ENCODE measurements around the gene PCDHGA12. TPM values are rescaled to one million over a fixed set of nuclear protein-coding genes. Genes with fewer than 3 reads are reported as not detected.
"Not testable (repeated sequence)": the region's sequence is repeated elsewhere in the genome, so short reads cannot be mapped to it uniquely, and the experiment has no call there.

PCDHGA12 gene
- total RNA-seq, 1 experiment from 2014 or later: 2.1 TPM

DNA sequence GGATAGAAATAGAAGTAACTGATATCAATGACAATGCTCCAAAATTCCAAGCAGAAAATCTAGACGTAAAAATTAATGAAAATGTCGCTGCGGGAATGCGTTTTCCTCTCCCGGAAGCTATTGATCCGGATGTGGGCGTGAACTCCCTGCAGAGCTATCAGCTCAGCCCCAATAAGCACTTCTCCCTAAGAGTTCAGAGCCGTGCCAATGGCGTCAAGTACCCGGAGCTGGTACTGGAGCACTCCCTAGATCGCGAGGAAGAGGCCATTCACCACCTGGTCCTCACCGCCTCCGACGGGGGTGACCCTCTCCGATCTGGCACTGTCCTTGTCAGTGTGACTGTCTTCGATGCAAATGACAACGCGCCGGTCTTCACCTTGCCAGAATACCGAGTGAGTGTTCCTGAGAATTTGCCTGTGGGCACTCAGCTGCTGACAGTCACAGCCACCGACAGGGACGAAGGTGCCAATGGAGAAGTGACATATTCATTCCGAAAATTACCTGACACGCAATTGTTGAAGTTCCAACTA is 16.7 kb upstream of the PCDHGA12 start:
- ChIA-PET POLR2A (interaction anchor here (1.0 to 2.0 kb wide), 7 partner anchors 71 to 190 kb away, joined by 3 to 11 read pairs (median 4); partner anchors contain the start of genes PCDHB14 and PCDHGC4), CTCF (interaction anchor here (0.6 to 4.3 kb wide), 67 partner anchors 8 to 558 kb away, joined by 3 to 87 read pairs (median 8); partner anchors contain the start of genes DELE1, DIAPH1, PCDHA10 and PCDHB10)
- H3K4me3 Mint-ChIP-seq: peak overlapping the region; percentile 94
- peak overlapping the region; percentile 51 for H3K27ac Mint-ChIP-seq
- ATAC-seq: peak; percentile 33
- peak; percentile 44; the same call in 1 of the 2 replicates for TF ChIP-seq ZNF263 (CRISPR knock-in tag; IDR thresholded peaks at IDR 0.05; ENCODE audit: low read depth)
- no peak for TF ChIP-seq ZNF396 (CRISPR knock-in tag; IDR thresholded peaks at IDR 0.05; ENCODE audit: borderline replicate concordance)
- TF ChIP-seq, protein P1, sequence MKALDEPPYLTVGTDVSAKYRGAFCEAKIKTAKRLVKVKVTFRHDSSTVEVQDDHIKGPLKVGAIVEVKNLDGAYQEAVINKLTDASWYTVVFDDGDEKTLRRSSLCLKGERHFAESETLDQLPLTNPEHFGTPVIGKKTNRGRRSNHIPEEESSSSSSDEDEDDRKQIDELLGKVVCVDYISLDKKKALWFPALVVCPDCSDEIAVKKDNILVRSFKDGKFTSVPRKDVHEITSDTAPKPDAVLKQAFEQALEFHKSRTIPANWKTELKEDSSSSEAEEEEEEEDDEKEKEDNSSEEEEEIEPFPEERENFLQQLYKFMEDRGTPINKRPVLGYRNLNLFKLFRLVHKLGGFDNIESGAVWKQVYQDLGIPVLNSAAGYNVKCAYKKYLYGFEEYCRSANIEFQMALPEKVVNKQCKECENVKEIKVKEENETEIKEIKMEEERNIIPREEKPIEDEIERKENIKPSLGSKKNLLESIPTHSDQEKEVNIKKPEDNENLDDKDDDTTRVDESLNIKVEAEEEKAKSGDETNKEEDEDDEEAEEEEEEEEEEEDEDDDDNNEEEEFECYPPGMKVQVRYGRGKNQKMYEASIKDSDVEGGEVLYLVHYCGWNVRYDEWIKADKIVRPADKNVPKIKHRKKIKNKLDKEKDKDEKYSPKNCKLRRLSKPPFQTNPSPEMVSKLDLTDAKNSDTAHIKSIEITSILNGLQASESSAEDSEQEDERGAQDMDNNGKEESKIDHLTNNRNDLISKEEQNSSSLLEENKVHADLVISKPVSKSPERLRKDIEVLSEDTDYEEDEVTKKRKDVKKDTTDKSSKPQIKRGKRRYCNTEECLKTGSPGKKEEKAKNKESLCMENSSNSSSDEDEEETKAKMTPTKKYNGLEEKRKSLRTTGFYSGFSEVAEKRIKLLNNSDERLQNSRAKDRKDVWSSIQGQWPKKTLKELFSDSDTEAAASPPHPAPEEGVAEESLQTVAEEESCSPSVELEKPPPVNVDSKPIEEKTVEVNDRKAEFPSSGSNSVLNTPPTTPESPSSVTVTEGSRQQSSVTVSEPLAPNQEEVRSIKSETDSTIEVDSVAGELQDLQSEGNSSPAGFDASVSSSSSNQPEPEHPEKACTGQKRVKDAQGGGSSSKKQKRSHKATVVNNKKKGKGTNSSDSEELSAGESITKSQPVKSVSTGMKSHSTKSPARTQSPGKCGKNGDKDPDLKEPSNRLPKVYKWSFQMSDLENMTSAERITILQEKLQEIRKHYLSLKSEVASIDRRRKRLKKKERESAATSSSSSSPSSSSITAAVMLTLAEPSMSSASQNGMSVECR (CRISPR knock-in tag; IDR thresholded peaks at IDR 0.05; ENCODE audit: borderline replicate concordance): peak; percentile 68; the same call in 1 of the 2 replicates
- TF ChIP-seq, protein P2, sequence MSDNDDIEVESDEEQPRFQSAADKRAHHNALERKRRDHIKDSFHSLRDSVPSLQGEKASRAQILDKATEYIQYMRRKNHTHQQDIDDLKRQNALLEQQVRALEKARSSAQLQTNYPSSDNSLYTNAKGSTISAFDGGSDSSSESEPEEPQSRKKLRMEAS (CRISPR knock-in tag; IDR thresholded peaks at IDR 0.05): peak; percentile 63; the same call in 1 of the 2 replicates
- TF ChIP-seq, protein P3, sequence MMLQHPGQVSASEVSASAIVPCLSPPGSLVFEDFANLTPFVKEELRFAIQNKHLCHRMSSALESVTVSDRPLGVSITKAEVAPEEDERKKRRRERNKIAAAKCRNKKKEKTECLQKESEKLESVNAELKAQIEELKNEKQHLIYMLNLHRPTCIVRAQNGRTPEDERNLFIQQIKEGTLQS (CRISPR knock-in tag; conservative IDR thresholded peaks at IDR 0.05): no peak
- peak; percentile 56; the same call in 1 of the 2 replicates for TF ChIP-seq FOXP1 (CRISPR knock-in tag; IDR thresholded peaks at IDR 0.05; ENCODE audit: borderline replicate concordance)
- no peak for TF ChIP-seq JUN (CRISPR knock-in tag; IDR thresholded peaks at IDR 0.05)
- peaks cover 17% of the 10 kb centered on the region for H3K9me3 Mint-ChIP-seq
- DNase-seq (ENCODE audit: low spot score): no peak
- peaks cover 32% of the 10 kb centered on the region for H3K36me3 Mint-ChIP-seq
- H3K27me3 Mint-ChIP-seq (ENCODE audit: low read depth): peaks cover 28% of the 10 kb centered on the region
- H3K4me1 Mint-ChIP-seq: peaks cover 29% of the 10 kb centered on the region

DNA sequence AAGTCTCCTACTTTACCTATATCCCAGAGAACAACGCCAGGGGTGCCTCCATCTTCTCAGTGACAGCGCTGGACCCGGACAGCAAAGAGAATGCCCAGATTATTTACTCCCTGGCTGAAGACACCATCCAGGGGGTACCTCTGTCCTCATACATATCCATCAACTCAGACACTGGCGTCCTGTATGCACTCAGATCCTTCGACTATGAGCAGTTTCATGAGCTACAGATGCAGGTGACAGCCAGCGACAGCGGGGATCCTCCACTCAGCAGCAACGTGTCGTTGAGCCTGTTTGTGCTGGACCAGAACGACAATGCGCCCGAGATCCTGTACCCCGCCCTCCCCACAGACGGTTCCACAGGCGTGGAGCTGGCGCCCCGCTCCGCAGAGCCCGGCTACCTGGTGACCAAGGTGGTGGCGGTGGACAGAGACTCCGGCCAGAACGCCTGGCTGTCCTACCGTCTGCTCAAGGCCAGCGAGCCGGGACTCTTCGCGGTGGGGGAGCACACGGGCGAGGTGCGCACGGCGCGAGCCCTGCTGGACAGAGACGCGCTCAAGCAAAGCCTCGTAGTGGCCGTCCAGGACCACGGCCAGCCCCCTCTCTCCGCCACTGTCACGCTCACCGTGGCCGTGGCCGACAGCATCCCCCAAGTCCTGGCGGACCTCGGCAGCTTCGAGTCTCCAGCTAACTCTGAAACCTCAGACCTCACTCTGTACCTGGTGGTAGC is 15.6 kb upstream of the PCDHGA12 start:
- Mint-ChIP-seq H3K27me3 (ENCODE audit: low read depth) (peaks cover 23% of the 10 kb centered on the region), H3K4me3 (peak overlapping the region; percentile 94), H3K4me1 (peaks cover 28% of the 10 kb centered on the region), H3K36me3 (peaks cover 35% of the 10 kb centered on the region), H3K9me3 (peaks cover 21% of the 10 kb centered on the region)
- H3K27ac Mint-ChIP-seq; POLR2A ChIA-PET; ATAC-seq; DNase-seq (ENCODE audit: low spot score): not testable (repeated sequence)
- CTCF ChIA-PET: interaction anchor here (0.6 to 4.3 kb wide), 14 partner anchors 12 to 193 kb away, joined by 3 to 75 read pairs (median 24); partner anchors contain the start of genes PCDHB15, PCDHGA12, PCDHGA3 and PCDHGA9

DNA sequence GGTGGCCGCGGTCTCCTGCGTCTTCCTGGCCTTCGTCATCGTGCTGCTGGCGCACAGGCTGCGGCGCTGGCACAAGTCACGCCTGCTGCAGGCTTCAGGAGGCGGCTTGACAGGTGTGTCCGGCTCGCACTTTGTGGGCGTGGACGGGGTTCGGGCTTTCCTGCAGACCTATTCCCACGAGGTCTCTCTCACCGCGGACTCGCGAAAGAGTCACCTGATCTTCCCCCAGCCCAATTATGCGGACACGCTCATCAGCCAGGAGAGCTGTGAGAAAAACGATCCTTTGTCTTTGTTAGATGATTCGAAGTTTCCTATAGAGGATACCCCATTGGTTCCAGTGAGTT is 15.1 kb upstream of the PCDHGA12 start:
- Mint-ChIP-seq H3K4me3 (peak overlapping the region; percentile 16; the same call in 1 of the 2 replicates), H3K4me1 (peaks cover 30% of the 10 kb centered on the region), H3K9me3 (peaks cover 23% of the 10 kb centered on the region), H3K36me3 (peaks cover 37% of the 10 kb centered on the region), H3K27me3 (ENCODE audit: low read depth) (peaks cover 21% of the 10 kb centered on the region)
- TF ChIP-seq, protein P4, sequence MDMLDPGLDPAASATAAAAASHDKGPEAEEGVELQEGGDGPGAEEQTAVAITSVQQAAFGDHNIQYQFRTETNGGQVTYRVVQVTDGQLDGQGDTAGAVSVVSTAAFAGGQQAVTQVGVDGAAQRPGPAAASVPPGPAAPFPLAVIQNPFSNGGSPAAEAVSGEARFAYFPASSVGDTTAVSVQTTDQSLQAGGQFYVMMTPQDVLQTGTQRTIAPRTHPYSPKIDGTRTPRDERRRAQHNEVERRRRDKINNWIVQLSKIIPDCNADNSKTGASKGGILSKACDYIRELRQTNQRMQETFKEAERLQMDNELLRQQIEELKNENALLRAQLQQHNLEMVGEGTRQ (CRISPR knock-in tag; IDR thresholded peaks at IDR 0.05): peak; percentile 18; the same call in 1 of the 2 replicates
- DNase-seq (ENCODE audit: low spot score); POLR2A ChIA-PET; H3K27ac Mint-ChIP-seq; ATAC-seq: not testable (repeated sequence)
- CTCF ChIA-PET: interaction anchor here (0.6 to 4.3 kb wide), 6 partner anchors 18 to 142 kb away, joined by 3 to 60 read pairs (median 4); partner anchors contain the start of genes PCDHGB5 and PCDHGC3

All from WTC11 (cell line).